ENCODE data around the gene CHM.
"Not testable (repeated sequence)": the region's sequence is repeated elsewhere in the genome, so short reads cannot be mapped to it uniquely, and the experiment has no call there.

The CHM gene, protein sequence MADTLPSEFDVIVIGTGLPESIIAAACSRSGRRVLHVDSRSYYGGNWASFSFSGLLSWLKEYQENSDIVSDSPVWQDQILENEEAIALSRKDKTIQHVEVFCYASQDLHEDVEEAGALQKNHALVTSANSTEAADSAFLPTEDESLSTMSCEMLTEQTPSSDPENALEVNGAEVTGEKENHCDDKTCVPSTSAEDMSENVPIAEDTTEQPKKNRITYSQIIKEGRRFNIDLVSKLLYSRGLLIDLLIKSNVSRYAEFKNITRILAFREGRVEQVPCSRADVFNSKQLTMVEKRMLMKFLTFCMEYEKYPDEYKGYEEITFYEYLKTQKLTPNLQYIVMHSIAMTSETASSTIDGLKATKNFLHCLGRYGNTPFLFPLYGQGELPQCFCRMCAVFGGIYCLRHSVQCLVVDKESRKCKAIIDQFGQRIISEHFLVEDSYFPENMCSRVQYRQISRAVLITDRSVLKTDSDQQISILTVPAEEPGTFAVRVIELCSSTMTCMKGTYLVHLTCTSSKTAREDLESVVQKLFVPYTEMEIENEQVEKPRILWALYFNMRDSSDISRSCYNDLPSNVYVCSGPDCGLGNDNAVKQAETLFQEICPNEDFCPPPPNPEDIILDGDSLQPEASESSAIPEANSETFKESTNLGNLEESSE

DNA sequence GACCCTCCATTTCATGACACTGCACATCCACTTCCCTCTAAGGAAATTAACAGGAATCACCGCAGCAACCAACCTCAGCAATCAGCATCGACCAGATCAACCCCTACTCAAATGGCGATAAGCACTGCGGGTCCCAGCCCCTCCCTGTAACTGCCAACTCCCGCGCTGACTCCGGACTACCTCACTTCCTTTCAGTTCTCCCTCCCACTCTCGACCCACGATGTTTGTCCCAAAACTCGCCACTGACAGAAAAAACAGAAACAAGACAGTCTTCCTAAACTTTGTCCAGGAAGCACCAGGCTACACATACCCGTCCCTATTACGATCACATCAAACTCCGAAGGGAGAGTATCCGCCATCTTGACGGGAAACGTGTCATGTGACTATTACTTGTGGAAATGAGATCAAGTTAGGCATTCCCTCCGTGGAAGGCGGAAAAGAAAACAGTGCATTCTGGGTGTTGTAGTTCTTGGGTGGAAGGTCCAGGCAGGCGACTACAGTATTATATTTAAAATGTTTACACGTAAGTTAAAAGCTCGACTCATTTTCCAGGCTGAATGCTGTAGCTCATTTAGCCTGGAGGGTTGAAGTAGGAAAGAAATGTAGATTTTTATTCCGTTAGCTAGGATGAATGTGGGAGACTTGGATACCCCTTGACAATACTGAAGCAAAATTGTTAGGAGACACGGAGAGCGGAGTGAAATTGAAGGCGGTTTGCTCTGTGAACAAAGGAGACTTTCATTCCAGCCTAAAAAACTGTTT, at the start of gene CHM:
Gene CHM, minus strand, starts transcription at position 385 of the 762 bp plus-strand sequence. Its CDS starts 26 bp downstream, at position 359.
- DNase-seq = peak; percentile 78

DNA sequence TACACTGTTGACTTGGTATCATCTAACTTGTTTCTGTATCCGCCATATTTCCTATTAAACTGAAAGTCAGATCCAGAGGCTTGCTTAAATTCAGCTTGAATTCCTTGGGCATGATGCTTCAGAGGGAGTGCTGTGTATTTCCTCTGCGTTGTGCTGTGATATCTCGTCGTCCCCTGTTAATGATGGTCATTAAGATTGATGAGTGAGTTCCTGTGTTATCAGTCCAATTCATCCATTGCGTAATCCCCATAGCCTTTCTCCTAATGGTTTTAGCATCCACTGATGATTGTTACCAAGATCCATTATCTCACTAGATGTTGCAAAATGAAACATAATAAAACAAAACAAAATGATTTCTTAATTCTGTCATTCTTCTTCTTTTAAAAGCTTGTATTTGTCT, 31.3 kb upstream of the CHM start:
- no peak for DNase-seq

DNA sequence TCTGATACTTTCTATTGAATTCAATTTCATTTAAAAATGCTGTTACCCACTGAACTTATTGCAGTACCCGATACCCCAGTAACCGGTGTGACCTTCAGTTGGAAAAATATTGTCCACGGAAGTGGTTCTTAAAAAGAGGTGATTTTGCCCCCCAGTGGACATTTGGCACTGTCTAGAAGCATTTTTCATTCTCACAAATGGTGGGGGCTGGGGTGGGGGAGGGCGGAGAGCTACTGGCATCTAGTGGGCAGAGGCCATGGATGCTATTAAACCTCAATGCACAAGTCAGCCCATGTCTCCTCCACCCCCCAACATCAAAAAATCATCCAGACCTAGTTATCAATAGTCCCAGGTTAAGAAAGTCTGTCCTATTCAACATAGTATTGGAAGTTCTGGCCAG, 19.6 kb upstream of the CHM start:
- no peak for DNase-seq

DNA sequence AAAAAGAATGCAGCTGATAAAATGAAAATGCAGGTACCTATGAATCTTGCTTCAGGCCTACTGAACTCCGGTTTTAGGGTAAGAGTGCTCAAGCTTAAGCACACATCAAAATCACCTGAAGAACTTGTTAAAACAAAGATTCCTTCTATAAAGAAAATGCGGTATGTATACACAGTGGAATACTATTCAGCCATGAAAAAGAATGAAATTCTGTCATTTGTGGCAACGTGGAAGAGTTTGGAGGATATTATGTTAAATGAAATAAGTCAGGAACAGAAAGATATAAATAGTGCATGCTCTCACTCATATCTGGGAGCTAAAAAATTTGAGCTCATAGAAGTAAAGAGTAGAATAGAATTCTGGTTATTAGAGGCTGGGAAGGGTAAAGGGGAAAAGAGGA, 14.0 kb upstream of the CHM start:
- no peak for DNase-seq

DNA sequence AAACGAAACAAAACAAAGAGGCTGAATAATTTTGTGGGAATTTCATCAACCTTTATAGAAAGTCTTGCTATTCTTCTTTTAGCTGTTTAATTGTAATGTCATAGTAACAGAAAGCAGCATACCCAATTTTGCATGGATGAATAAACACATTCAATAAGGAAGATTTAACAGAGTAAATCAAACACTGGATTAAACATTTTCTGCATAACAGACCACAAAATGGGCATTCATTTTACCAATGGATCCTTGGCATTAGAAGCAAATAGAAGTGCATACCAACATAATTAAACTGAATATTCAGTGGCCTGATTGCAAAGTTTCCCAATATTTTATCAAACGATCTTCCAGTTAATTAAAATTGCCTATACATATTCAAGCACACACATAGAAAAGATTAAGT, 4.4 kb upstream of the CHM start:
- no peak for DNase-seq

DNA sequence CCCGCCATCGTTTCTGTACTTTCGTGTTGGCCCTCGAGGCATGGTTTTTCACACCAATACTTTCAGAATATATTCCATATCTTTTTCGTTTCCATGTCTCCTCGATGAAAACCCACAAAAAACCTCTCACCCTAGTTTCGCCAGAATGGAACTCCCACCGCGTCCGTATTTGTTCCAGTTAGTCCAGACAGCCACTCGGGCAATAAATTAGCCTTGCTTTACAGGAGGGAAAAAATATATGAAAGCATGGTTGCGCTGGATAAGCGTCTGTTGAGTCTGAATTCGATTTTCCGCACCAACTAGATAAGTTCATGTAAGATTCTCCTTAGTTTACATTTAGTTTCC, 550 bp upstream of the CHM start:
- DNase-seq = no peak

DNA sequence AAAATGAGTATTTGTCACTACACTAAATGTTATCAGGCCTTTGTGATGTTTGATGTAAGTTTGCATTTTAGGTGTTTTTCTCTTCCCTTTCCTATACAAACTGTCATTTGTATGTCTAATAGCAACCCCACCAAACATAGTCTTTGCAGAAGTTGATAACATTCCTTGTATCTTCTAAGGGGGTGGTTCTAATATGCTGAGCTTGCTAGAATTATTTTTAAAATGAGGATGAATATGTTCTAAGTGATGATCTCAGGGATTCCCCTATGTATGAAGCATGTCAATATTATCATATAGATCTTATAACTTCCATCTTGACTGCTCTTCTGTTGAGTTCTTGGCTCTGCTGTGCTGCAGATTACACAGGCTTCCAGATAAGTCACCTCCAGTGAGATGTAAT, 3.1 kb downstream of the CHM start:
- no peak for DNase-seq

DNA sequence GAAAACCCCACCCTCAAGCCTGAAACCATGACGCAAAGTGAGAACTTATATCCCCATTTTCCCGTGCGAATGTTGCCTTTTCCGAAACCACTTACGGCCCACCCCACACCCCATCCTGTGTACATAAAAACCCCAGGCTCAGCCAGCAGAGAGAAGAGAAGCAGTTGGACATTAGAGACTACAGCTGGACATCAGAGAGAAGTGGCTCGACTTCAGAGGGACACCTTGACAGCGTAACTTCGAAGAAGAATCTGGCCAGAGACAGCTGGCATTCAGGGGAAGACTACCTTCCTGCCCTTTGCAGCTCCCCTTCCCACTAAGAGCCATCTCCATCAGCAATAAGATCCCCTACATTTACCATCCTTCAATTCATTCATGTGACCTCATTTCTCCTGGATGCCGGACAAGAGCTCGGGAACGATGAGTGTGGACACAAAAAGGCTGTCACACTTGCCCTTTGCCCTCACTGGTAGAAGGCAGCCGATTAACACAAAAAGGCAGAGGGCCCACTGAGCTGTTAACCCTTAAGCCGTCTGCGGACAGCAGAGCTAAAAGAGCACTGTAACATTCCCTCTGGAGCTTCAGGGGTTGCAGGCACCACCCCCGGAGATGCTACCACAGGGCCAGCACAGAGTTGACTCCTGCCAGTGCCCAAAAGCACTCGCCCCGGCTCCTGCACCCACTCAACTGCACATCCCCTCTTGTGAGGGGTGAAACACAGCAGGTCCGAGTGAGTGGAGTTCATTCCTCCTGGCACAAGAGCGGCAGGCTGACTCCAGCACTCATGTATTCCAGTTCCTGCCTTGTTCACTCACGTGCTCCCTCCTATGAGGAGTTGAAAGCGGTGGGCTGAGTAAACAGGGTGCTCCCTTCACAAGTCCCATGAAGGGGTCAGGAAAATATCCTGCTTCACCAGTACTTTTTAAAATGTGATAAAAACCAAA, 7.5 kb downstream of the CHM start:
- no peak for DNase-seq

DNA sequence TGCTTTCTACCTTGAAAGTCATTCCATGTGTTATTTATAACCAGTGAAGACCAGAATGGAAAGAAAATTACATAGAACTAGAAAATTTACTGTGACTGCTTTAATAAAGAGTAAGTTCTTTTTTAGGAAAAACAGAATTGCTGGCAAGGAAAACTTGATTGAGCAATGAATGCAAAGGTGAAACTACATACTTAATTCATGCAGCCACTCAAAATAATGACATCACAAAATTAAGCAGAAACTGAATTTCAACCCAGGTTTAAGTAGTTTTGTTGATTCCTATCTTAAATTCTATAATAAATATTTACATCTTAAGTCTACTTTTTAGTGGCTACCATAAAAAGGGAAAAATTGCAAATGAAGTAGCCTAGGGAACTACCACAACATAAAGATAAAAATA, 14.0 kb downstream of the CHM start:
- DNase-seq = no peak

DNA sequence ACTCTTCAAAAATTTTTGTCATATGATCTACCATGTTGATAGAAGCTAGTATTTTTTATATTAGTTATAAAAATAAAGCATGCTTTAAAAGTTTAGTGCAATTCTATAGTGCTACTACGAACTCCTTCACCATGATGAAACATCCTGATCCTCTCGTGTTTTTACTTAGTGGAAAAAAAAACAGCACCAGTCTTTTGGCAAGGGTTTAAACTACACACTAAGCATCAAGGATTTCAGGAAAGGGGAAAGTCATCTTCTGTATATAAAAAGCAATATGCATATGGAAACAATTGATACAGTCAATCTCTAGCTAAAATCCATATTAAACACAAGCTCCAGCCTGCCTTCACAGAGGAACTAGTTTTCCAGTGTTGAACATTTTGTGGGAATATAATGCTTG, 18.7 kb downstream of the CHM start:
- DNase-seq = no peak

DNA sequence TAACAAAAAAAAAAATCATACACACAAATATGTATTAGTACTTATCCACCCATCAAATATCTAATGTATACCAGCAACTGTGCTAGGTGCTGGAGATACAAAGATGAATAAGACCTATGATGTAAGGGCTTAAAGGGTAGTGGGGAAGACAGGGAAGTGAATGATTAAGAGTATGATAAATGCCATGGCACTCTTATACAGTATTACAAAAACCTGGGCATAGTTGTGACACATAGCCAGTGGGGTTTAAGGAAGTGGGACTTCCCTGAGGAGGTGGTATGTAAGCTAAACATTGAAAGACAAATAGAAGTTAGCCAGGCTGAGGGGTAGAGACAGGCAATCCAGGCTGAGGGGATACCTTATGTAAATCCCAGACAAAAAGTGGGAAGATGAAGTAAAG, 23.5 kb downstream of the CHM start:
- no peak for DNase-seq

DNA sequence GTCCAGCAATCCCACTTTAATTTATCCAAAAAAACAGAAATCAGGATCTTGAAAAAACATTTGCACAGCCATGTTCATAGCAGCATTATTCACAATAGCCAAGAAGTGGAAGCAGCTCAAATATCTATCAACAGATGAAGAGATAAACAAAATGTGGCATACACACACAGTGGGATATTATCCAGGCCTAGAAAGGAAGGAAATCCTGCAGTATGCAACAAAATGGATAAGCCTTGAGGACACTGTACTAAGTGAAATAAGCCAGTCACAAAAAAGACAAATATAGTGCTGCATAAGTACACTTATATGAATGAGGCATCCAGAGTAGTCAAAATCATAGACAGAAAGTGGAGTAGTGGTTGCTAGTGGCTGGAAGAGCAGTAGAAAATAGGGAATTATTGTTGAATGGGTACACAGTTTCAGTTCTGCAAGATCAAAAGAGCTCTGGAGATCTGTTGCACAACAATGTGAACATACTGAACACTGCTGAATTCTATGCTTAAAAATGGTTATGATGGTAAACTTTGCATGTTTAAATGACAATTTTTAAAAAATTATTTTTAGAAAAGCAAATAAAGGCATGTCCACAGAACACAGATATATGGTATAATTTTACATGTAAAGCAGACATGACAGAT, 25.6 kb downstream of the CHM start:
- no peak for DNase-seq

DNA sequence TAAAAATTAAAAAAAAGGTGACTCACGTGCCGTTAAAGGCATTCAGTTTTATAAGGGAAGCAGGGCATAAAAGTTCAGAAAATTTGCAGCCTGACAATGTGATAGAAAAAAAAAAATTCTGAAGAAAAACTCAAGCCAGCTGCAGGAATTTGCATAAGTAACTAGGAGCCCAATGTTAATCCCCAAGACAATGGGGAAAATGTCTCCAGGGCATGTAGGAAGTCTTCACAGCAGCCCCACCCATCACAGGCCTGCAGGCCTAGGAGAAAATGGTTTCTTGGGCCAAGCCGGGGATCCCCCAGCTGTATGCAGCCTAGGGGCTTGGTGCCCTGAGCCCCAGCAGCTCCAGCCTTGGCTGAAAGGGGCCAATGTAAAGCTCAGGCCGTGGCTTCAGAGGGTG, 31.2 kb downstream of the CHM start:
- no peak for DNase-seq

DNA sequence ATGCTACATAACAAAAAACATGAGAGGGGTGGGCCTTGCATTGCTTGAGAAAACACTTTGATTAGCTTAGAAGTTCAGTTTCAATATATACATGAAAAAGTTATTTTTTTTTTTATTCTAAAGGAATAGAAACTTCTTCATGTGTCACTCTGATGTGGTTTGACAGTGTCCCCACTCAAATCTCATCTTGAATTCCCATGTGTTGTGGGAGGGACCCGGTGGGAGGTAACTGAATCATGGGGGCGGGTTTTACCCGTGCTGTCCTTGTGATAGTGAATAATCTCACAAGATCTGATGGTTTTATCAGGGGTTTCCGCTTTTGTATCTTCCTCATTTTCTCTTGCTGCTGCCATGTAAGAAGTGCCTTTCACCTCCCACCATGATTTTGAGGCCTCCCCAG, 32.4 kb downstream of the CHM start:
- DNase-seq = not testable (repeated sequence)

DNA sequence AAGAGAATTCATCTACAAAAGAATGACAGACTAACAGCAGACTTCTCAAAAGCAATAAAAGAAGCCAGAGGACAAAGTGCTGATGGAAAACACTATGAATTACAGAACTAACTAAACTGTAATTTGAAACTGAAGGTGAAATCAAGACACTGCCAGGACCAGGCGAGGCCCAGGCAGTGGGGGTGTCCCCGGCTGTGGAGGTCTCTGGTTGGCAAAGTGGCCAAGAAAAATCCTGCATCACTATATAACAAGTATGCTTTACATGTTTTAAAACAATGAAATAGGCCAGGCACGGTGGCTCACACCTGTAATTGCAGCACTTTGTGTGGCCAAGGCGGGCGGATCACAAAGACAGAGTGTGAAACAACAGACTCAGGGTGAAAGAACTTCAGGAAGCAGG, 32.9 kb downstream of the CHM start:
- DNase-seq = no peak

DNA sequence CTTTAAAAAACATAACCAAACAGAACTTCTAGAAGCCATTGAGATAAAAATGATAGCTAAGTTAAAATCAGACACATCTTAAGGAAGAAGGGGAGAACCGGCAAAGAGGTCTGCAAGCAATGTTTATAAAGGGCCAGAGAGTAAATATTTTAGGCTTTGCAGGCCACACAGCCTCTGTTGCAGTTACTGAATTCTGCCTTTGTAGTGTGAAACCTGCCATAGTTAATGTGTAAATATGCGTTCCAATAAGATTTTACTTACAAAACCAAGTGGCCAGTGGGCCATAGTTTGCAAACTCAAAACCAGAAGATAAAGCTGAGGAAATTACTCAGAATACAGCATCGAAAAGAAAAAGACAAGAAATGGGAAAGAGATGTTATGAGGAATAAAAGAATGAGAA, 33.6 kb downstream of the CHM start:
- no peak for DNase-seq

DNA sequence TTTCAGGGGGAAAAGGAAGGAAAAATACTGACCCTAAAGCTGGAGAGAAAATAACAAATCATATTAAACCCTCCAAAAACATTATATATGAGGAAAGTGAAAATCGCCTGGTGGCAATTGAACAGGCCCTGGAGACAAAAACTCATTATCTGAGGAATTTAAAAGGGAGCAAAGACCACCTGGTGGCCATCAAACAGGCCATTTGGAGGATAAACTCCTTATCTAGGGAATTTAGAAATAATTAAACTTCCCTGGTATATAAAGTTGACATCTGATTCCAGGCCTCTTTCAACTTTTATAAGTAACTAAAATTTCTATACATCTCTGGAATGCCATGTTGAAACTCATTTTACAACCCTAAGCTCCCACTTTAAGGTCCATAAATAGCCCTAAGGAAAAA, 35.2 kb downstream of the CHM start:
- no peak for DNase-seq

DNA sequence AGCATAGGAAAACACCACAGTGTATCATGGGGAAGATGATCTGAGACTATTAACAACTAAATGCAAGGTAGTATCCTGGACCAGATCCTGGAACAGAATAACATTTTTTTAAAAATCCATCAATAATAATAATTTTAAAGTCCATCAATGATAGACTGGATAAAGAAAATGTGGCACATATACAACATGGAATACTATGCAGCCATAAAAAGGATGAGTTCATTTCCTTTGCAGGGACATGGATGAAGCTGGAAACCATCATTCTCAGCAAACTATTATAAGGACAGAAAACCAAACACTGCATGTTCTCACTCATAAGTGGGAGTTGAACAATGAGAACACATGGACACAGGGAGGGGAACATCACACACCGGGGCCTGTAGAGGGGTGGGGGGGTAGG, 37.6 kb downstream of the CHM start:
- DNase-seq = not testable (repeated sequence)

DNA sequence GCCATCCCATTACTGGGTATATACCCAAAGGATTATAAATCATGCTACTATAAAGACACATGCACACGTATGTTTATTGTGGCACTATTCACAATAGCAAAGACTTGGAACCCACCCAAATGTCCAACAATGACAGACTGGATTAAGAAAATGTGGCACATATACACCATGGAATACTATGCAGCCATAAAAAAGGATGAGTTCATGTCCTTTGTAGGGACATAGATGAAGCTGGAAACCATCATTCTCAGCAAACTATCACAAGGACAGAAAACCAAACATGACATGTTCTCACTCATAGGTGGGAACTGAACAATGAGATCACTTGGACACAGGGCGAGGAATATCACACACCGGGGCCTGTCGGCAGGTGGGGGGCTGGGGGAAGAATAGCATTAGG, 39.5 kb downstream of the CHM start:
- not testable (repeated sequence) for DNase-seq

DNA sequence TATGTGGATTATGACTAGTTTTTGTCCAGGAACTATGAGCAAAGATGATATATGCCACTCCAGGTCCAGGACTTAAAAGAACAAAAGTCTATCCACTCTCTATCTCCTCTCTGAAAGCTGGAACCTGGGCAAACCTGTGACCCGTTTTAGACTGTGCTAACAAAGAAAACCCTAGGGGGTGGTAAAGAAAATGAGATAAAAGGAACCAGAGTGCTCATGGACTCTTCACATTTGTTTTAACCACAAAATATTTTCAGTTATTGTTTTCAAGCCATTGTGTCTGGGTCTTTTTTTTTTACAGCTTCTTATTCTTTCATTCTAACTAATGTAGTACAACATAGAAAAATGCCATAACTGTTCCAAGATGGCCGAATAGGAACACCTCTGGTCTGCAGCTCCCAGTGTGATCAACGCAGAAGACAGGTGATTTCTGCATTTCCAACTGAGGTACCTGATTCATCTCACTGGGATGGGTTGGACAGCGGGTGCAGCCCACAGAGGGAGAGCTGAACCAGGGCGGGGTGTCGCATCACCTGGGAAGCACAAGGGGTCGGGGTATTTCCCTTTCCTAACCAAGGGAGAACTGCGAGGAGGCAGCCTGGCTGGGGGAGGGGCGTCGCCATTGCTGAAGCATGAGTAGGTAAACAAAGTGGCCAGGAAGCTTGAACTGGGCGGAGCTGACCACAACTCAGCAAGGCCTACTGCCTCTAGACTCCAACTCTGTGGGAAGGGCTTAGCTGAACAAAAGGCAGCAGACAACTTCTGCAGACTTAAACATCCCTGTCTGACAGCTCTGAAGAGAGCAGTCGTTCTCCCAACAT, 45.1 kb downstream of the CHM start:
- peak; percentile 6 for DNase-seq

DNA sequence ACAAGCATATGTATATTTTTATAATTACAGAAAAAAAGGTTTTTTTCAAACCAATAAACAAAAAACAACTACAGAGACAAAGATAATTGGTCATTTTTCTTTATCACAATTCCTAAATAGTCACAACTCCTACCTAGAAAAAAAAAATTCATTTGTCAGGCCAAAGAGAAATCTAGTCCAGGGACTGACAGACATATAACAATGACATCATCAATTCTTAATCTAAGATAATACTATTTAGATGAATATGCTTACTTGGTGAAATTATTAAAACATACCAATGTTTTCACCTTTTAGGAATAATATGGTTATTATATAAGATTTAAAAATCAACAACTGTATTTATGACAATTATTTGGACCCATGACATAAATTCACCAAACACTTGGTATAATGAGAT, 48.4 kb downstream of the CHM start:
- no peak for DNase-seq

All from fibroblast of skin of right quadriceps (primary cell).